Fibroblast of pulmonary artery (primary cell): ENCODE measurements around the gene SLC39A11.

ENCODE experiments used
- DNase-seq: peaks from one replicate; pipeline ENCODE4 v3.0.0-alpha.2; 2010; ENCODE audit warnings: low read depth
- H3K4me3 ChIP-seq: replicated peaks from 2 replicates; pipeline ENCODE4 v1.5.1; 2011; ENCODE audit warnings: low read depth, mild to moderate bottlenecking, control low read depth, low read length, moderate library complexity
- TF ChIP-seq, protein P1 (sequence below): IDR thresholded peaks from 2 replicates; pipeline ENCODE4 v1.5.1; 2011; ENCODE audit warnings: mild to moderate bottlenecking, control low read depth, low read length, inconsistent platforms; ENCODE audit errors: missing control alignments

The SLC39A11 gene

DNA sequence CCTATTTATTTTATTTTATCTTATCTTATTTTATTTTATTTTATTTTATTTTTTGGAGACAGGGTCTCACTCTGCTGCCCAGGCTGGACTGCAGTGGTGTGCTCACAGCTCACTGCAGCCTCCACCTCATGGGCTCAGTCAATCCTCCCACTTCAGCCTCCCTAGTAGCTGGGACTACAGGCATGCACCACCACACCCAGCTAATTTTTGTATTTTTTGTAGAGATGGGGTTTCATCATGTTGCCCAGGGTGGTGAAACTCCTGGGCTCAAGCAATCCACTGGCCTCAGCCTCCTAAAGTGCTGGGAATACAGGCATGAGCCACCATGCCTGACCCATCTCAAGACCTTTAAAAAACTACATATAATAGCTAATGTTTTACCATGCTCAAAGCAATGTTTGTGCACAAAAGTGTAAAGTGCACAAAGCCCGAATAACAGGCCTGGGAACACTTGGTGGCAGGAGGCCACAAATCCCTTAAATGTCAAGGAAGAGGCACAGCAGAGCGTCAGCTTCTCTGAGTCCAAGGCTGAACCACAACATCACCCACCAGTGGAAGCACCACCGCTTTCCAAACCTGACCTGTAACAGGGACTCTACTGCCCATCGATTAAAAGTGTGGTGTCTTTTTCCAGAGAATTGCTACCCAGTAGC, 30.6 kb upstream of the SLC39A11 start:
- no peak for DNase-seq
- no peak overlapping the region for H3K4me3 ChIP-seq
- TF ChIP-seq, protein P1, sequence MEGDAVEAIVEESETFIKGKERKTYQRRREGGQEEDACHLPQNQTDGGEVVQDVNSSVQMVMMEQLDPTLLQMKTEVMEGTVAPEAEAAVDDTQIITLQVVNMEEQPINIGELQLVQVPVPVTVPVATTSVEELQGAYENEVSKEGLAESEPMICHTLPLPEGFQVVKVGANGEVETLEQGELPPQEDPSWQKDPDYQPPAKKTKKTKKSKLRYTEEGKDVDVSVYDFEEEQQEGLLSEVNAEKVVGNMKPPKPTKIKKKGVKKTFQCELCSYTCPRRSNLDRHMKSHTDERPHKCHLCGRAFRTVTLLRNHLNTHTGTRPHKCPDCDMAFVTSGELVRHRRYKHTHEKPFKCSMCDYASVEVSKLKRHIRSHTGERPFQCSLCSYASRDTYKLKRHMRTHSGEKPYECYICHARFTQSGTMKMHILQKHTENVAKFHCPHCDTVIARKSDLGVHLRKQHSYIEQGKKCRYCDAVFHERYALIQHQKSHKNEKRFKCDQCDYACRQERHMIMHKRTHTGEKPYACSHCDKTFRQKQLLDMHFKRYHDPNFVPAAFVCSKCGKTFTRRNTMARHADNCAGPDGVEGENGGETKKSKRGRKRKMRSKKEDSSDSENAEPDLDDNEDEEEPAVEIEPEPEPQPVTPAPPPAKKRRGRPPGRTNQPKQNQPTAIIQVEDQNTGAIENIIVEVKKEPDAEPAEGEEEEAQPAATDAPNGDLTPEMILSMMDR = no peak

GRCh38 chr17:73121506-73121905, 29.0 kb upstream of the SLC39A11 start:
- H3K4me3 ChIP-seq = no peak overlapping the region
- TF ChIP-seq, protein P1 = no peak
- DNase-seq = no peak

- no peak for DNase-seq
- TF ChIP-seq, protein P1 = no peak
- H3K4me3 ChIP-seq = no peak overlapping the region
Measured at GRCh38 chr17:73119631-73120030, 27.1 kb upstream of the SLC39A11 start.

DNA sequence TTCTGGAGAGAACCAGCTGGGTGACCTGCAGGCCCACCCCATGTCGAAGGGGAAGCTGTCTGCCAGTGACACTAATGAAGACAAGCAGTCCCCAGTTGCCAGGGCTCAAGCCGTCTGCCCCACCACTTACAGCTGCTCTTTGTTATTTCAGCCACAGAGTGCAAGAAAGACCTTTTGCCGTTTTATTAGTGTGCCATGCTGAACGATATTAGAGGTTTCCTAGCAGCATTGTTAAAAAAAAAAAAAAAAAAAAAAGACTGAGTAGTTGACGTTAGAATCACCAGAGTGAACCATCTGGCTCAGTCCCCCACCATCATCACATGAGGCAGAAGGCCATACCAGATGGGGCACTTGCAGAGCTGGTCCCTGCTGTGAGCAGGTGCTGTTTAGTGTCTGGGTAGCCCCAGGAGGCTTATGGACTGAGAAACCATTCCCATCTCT, 26.5 kb upstream of the SLC39A11 start:
- TF ChIP-seq, protein P1 = no peak
- no peak overlapping the region for H3K4me3 ChIP-seq
- DNase-seq = no peak

GRCh38 chr17:73118139-73118538, 25.7 kb upstream of the SLC39A11 start:
- no peak for DNase-seq
- TF ChIP-seq, protein P1 = no peak
- no peak overlapping the region for H3K4me3 ChIP-seq

- TF ChIP-seq, protein P1 = no peak
- H3K4me3 ChIP-seq = no peak overlapping the region
- no peak for DNase-seq
Measured at GRCh38 chr17:73112246-73112645, 19.8 kb upstream of the SLC39A11 start.

DNA sequence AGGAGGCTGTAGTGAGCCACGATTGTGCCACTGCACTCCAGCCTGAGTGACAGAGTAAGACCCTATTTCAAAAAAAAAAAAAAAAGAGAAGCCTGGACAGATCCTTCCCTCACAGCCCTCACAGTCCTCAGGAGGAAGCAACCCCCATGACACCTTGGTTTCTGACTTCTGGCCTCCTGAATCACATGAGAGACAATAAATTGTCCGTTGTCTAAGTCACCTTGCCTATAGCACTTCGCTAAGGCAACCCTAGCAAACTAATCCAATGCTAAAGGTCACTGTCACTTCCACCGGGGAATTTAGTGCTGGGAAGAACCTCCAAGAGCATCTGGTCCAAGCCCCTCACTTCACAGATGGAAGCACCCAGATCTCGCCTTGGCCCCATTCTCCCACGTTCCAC, 18.9 kb upstream of the SLC39A11 start:
- TF ChIP-seq, protein P1 = no peak
- H3K4me3 ChIP-seq = no peak overlapping the region
- no peak for DNase-seq
